Tibial nerve (tissue), 3 donors: ENCODE data around the gene NOXO1.

Experiments used
- POLR2A ChIP-seq, 2 donors: fragments of 450-650 bp; IDR thresholded peaks; one replicate each; pipeline ENCODE4 v1.6.1; 2017; ENCODE audit warnings: antibody characterized with exemption in 2 of 2, mild to moderate bottlenecking in 2 of 2, moderate library complexity in 2 of 2
- TF ChIP-seq, protein P1 (sequence below), 5 experiments: fragments of 200-600 bp in 3 of 5; fragments of 450-650 bp in 2 of 5; sonication (generic) in 3 of 5; IDR thresholded peaks; one replicate each; pipeline ENCODE4 v1.5.1; 2016 to 2019; ENCODE audit warnings: antibody characterized with exemption in 5 of 5, mild to moderate bottlenecking in 3 of 5, moderate library complexity in 2 of 5

DNA sequence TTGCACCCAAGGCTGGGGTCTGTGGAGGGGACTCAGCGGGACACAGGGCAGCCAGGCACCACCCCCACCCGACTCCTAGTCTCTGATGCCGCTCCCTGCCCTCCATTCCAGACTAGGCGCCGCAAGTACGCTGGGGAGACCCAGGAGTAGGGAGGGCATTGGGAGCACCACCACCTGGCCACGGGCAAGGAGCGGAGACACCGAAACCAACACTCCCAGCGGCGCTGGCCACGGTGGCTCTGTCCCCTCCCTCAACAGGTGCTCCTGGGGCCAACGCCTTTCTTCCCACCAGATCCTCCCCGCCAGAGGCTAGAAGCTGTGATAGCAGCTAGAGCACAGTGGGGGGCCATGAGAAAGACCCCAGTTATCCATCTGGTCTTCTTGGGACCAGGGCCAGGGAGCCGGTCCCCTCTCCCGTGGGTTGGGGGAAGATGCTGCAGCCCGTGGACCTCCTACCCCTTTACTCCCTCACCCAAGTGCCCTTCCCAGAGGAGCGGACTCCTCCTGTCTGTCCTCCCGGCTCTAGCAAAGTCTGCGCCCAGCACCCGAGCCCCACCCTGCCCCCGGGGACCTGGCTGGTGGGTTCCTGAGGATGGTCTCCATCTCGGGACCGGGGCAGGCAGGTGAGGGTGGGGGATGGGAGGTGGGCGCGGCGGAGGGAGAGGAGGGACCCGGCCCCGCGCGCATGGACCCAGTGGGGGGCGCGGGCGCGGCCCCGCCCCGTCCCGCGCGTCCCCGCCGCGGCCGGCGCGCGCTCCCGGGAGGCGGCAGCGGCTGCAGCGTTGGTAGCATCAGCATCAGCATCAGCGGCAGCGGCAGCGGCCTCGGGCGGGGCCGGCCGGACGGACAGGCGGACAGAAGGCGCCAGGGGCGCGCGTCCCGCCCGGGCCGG lies 8.2 kb upstream of the NOXO1 start, which contains the start of gene SYNGR3:
- TF ChIP-seq, protein P1, sequence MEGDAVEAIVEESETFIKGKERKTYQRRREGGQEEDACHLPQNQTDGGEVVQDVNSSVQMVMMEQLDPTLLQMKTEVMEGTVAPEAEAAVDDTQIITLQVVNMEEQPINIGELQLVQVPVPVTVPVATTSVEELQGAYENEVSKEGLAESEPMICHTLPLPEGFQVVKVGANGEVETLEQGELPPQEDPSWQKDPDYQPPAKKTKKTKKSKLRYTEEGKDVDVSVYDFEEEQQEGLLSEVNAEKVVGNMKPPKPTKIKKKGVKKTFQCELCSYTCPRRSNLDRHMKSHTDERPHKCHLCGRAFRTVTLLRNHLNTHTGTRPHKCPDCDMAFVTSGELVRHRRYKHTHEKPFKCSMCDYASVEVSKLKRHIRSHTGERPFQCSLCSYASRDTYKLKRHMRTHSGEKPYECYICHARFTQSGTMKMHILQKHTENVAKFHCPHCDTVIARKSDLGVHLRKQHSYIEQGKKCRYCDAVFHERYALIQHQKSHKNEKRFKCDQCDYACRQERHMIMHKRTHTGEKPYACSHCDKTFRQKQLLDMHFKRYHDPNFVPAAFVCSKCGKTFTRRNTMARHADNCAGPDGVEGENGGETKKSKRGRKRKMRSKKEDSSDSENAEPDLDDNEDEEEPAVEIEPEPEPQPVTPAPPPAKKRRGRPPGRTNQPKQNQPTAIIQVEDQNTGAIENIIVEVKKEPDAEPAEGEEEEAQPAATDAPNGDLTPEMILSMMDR (IDR thresholded peaks at IDR 0.05) = no peak
- no peak for TF ChIP-seq POLR2A (IDR thresholded peaks at IDR 0.05)
